Stimulated activated CD4-positive, alpha-beta T cell treated with anti-CD3 and anti-CD28 coated beads, TNF-alpha, amount 100 ng/mL, for 4 hours (primary cell): Measurements from ENCODE around the gene CLIC5.

Source experiments
- DNase-seq, 3 experiments: peaks; one replicate each; pipeline ENCODE4 v3.0.0-alpha.2; 2020; ENCODE audit warnings: low read depth in 3 of 3

Gene CLIC5

GRCh38 chr6:45892196-45892595, 123.5 kb downstream of the CLIC5 start:
- no peak for DNase-seq

GRCh38 chr6:45886776-45887175, 128.9 kb downstream of the CLIC5 start:
- no peak for DNase-seq

- DNase-seq = no peak
Measured at GRCh38 chr6:45884336-45884735, 131.3 kb downstream of the CLIC5 start.

- DNase-seq = no peak
Measured at GRCh38 chr6:45882671-45883070, 133.0 kb downstream of the CLIC5 start.

- no peak for DNase-seq
Measured at GRCh38 chr6:45881705-45882467, 133.8 kb downstream of the CLIC5 start.

- no peak for DNase-seq
Measured at GRCh38 chr6:45880676-45881075, 135.0 kb downstream of the CLIC5 start.

- DNase-seq = no peak
Measured at GRCh38 chr6:45880159-45880558, 135.5 kb downstream of the CLIC5 start.

GRCh38 chr6:45877970-45878590, 137.6 kb downstream of the CLIC5 start:
- no peak for DNase-seq

GRCh38 chr6:45872827-45873365, 142.8 kb downstream of the CLIC5 start:
- DNase-seq = no peak

GRCh38 chr6:45870531-45870930, 145.1 kb downstream of the CLIC5 start:
- DNase-seq = no peak

- no peak for DNase-seq
Measured at GRCh38 chr6:45864651-45865050, 151.0 kb downstream of the CLIC5 start.

- DNase-seq = no peak
Measured at GRCh38 chr6:45858691-45859090, 157.0 kb downstream of the CLIC5 start.

- DNase-seq = no peak
Measured at GRCh38 chr6:45857827-45858226, 157.8 kb downstream of the CLIC5 start.

GRCh38 chr6:45855642-45856394, 159.8 kb downstream of the CLIC5 start:
- DNase-seq = no peak

GRCh38 chr6:45854149-45854742, 161.4 kb downstream of the CLIC5 start:
- no peak for DNase-seq

- DNase-seq = no peak
Measured at GRCh38 chr6:45851034-45851400, 164.6 kb downstream of the CLIC5 start.

- DNase-seq = no peak
Measured at GRCh38 chr6:45850378-45851033, 165.2 kb downstream of the CLIC5 start.

- no peak for DNase-seq
Measured at GRCh38 chr6:45845567-45845966, 170.1 kb downstream of the CLIC5 start.

- DNase-seq = no peak
Measured at GRCh38 chr6:45844986-45845385, 170.7 kb downstream of the CLIC5 start.

- DNase-seq = no peak
Measured at GRCh38 chr6:45843848-45844521, 171.7 kb downstream of the CLIC5 start.

GRCh38 chr6:45841062-45841461, 174.6 kb downstream of the CLIC5 start:
- DNase-seq = no peak
